Liver (tissue), 9 donors: ENCODE measurements around the gene C12orf50. TPM values are rescaled to one million over a fixed set of nuclear protein-coding genes. Genes with fewer than 3 reads are reported as not detected.

Experiments used
- DNase-seq: peaks from one replicate; pipeline ENCODE4 v3.0.0-alpha.2; 2017; ENCODE audit warnings: low spot score
- H3K27ac ChIP-seq, 2 donors: one replicate each; pipeline ENCODE4 v1.7.0; 2013; ENCODE audit warnings: inconsistent platforms in 2 of 2, low read length in 2 of 2, control low read depth in 1 of 2, low read depth in 1 of 2, mild to moderate bottlenecking in 1 of 2
- H3K27me3 ChIP-seq, 4 donors: one replicate each; pipeline versions ENCODE4 v1.6.1 to v1.7.0; 2013; ENCODE audit warnings: low read length in 3 of 4, inconsistent platforms in 1 of 4, mild to moderate bottlenecking in 1 of 4, moderate library complexity in 1 of 4; ENCODE audit not compliant: control insufficient read depth in 4 of 4, insufficient read depth in 4 of 4
- H3K36me3 ChIP-seq, 4 donors: one replicate each; pipeline versions ENCODE4 v1.6.1 to v1.7.0; 2013; ENCODE audit warnings: low read length in 3 of 4, mild to moderate bottlenecking in 3 of 4, low read depth in 1 of 4, moderate library complexity in 1 of 4; ENCODE audit not compliant: control insufficient read depth in 4 of 4, insufficient read depth in 3 of 4
- H3K4me1 ChIP-seq, 4 donors: one replicate each; pipeline versions ENCODE4 v1.6.1 to v1.7.0; 2013; ENCODE audit warnings: low read length in 3 of 4, mild to moderate bottlenecking in 3 of 4, moderate library complexity in 1 of 4; ENCODE audit not compliant: control insufficient read depth in 4 of 4, insufficient read depth in 4 of 4
- H3K4me3 ChIP-seq, 3 donors: one replicate each; pipeline versions ENCODE4 v1.6.1 to v1.7.0; 2013; ENCODE audit warnings: low read length in 3 of 3, control low read depth in 1 of 3, low read depth in 1 of 3, mild to moderate bottlenecking in 1 of 3
- H3K9ac ChIP-seq, 2 donors: one replicate each; pipeline ENCODE4 v1.7.0; 2013; ENCODE audit warnings: low read length in 2 of 2, mild to moderate bottlenecking in 2 of 2, moderate library complexity in 2 of 2, control low read depth in 1 of 2, low read depth in 1 of 2
- H3K9me3 ChIP-seq, 4 donors: one replicate each; pipeline versions ENCODE4 v1.6.1 to v1.7.0; 2013; ENCODE audit warnings: low read length in 3 of 4; ENCODE audit not compliant: control insufficient read depth in 4 of 4
- EGR1 ChIP-seq, 2 donors: IDR thresholded peaks; 2 replicates each; pipeline ENCODE4 v1.6.1; 2016 to 2018; ENCODE audit warnings: antibody characterized with exemption in 2 of 2, low read depth in 2 of 2
- FOXA1 ChIP-seq: IDR thresholded peaks from 2 replicates; pipeline ENCODE4 v1.6.1; 2016; ENCODE audit warnings: antibody characterized with exemption
- FOXA2 ChIP-seq: IDR thresholded peaks from 2 replicates; pipeline ENCODE4 v1.6.1; 2016; ENCODE audit warnings: antibody characterized with exemption
- JUND ChIP-seq, 2 donors: IDR thresholded peaks; 2 replicates each; pipeline ENCODE4 v1.6.1; 2016; ENCODE audit warnings: antibody characterized with exemption in 2 of 2
- RAD21 ChIP-seq, 2 donors: IDR thresholded peaks; 2 replicates each; pipeline ENCODE4 v1.6.1; 2016; ENCODE audit warnings: antibody characterized with exemption in 2 of 2, mild to moderate bottlenecking in 2 of 2
- RXRA ChIP-seq, 2 donors: IDR thresholded peaks; 2 replicates each; pipeline ENCODE4 v1.6.1; 2017 to 2018; ENCODE audit warnings: antibody characterized with exemption in 2 of 2, mild to moderate bottlenecking in 1 of 2
- SP1 ChIP-seq: IDR thresholded peaks from 2 replicates; pipeline ENCODE4 v1.6.1; 2018; ENCODE audit warnings: antibody characterized with exemption, mild to moderate bottlenecking
- TAF1 ChIP-seq: conservative IDR thresholded peaks from 2 replicates; pipeline ENCODE4 v1.6.1; 2016; ENCODE audit warnings: antibody characterized with exemption, mild to moderate bottlenecking
- YY1 ChIP-seq: IDR thresholded peaks from 2 replicates; pipeline ENCODE4 v1.6.1; 2016; ENCODE audit warnings: antibody characterized with exemption, mild to moderate bottlenecking
- ZBTB33 ChIP-seq: IDR thresholded peaks from 2 replicates; pipeline ENCODE4 v1.6.1; 2016; ENCODE audit warnings: antibody characterized with exemption
- WGBS: extraction: QIAGEN DNeasy Blood & Tissue Kit; methylation state at CpG from one replicate; pipeline ENCODE4 v1.1.7; 2013; 5-methylcytosine and 5-hydroxymethylcytosine counted together
- polyA plus RNA-seq, 2 donors: library from polyadenylated mRNA; stranded (reverse) in 1 of 2; unstranded in 1 of 2; fragments of 200-250 nt in 1 of 2; fragments of >200 nt in 1 of 2; fragmentation: Nextera tagmentation in 1 of 2; extraction: Ambion mirVana in 1 of 2; gene quantifications; one replicate each; pipeline versions ENCODE4 v1.2.1 to v1.2.3, GENCODE V29; 2013 to 2015
- total RNA-seq, 2 donors: library from RNA; depleted of rRNA; stranded (reverse); fragments of >200 nt; gene quantifications; one replicate each; pipeline ENCODE4 v1.2.3, GENCODE V29; 2014
- TF ChIP-seq, protein P1 (sequence below): IDR thresholded peaks from 2 replicates; pipeline ENCODE4 v1.6.1; 2016; ENCODE audit warnings: antibody characterized with exemption
- TF ChIP-seq, protein P2 (sequence below): IDR thresholded peaks from 2 replicates; pipeline ENCODE4 v1.6.1; 2016; ENCODE audit warnings: antibody characterized with exemption, mild to moderate bottlenecking
- donor health status: healthy.
- donor health status: healthy.
- donor health status: healthy.
- donor health status: healthy.
- donor health status: healthy.

The C12orf50 gene
- total and polyA plus RNA-seq, 4 donors = 0.08 TPM; not detected in 3

DNA sequence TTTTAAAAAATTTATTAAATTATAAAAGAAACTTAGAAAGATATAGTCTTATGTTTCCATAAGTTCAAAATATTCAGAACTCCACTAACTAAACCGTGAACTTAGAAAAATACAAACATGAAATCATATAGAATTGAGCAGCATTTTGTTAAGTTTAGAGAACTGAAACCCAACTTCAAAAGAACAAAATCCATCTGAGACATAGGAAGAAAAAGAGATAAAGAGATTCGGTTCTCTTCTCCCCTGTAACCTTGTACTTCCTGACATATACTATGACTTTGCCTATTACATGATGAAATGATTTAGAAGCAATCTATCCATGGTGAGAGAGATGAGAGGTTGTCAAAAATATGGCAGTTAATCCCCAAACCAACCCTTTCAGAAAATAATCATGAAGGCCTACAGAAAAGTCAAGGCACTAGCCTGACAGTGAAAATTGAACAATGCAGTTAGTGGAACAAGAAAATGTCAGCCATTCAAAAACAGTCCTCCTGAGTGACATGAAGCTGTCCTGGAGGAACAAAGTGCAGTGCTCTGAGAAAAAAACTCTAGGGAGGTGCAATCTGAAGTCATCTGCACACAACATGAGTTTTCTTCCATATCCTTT is 44.0 kb downstream of the C12orf50 start:
- no peaks in the 10 kb centered on the region for H3K9me3 ChIP-seq
- TF ChIP-seq ZBTB33 = no peak
- no peak overlapping the region for H3K27ac ChIP-seq
- H3K9ac ChIP-seq = no peak overlapping the region
- H3K36me3 ChIP-seq = no peaks in the 10 kb centered on the region
- H3K4me3 ChIP-seq = no peak overlapping the region
- no peaks in the 10 kb centered on the region for H3K4me1 ChIP-seq
- WGBS = 82% methylated on average over 2 of the region's 2 CpGs
- DNase-seq = no peak
- H3K27me3 ChIP-seq = peaks cover 0 to 7% (median 0%) of the 10 kb centered on the region in 4 donors

- 85% methylated on average over 1 of the region's 1 CpG for WGBS
- no peak overlapping the region for H3K27ac ChIP-seq
- no peaks in the 10 kb centered on the region for H3K4me1 ChIP-seq
- no peak for DNase-seq
- no peaks in the 10 kb centered on the region for H3K36me3 ChIP-seq
- H3K9ac ChIP-seq = no peak overlapping the region
- peaks cover 0 to 7% (median 0%) of the 10 kb centered on the region in 4 donors for H3K27me3 ChIP-seq
- no peaks in the 10 kb centered on the region for H3K9me3 ChIP-seq
- no peak for TF ChIP-seq FOXA2
- TF ChIP-seq FOXA1 = no peak
- TF ChIP-seq RAD21 (IDR thresholded peaks at IDR 0.05) = no peak
- TF ChIP-seq ZBTB33 = no peak
- TF ChIP-seq, protein P1, sequence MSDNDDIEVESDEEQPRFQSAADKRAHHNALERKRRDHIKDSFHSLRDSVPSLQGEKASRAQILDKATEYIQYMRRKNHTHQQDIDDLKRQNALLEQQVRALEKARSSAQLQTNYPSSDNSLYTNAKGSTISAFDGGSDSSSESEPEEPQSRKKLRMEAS = no peak
- H3K4me3 ChIP-seq = no peak overlapping the region
Measured at GRCh38 chr12:87982208-87982607, 47.0 kb downstream of the C12orf50 start.

DNA sequence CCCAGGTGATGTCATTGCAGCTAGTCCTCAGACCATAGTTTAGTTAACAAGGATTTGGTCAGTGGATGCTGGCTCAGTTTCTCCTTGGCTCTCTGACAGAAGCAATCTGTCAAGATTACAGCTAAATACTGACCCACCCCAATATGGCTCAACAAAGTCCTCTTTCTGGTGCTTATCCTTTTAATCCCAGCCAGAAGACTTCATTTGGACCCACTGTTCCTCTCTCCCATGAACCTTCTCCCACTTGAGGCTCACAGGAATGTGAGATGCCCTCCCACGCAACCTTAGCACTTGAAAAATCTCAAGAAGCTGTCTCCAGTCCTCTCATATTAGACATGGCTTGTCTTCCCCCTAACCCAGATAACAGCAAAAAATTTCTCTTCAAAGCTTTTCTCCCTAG is 47.7 kb downstream of the C12orf50 start:
- no peak for DNase-seq
- no peak for TF ChIP-seq EGR1 (IDR thresholded peaks at IDR 0.05; ENCODE audit: low read depth in 2 of 2)
- Histone ChIP-seq H3K4me3 (no peak overlapping the region), H3K4me1 (no peaks in the 10 kb centered on the region), H3K27me3 (peaks cover 0 to 7% (median 0%) of the 10 kb centered on the region in 4 donors), H3K9me3 (no peaks in the 10 kb centered on the region), H3K9ac (no peak overlapping the region), H3K27ac (no peak overlapping the region), H3K36me3 (no peaks in the 10 kb centered on the region)
- 86% methylated on average over 1 of the region's 1 CpG for WGBS

DNA sequence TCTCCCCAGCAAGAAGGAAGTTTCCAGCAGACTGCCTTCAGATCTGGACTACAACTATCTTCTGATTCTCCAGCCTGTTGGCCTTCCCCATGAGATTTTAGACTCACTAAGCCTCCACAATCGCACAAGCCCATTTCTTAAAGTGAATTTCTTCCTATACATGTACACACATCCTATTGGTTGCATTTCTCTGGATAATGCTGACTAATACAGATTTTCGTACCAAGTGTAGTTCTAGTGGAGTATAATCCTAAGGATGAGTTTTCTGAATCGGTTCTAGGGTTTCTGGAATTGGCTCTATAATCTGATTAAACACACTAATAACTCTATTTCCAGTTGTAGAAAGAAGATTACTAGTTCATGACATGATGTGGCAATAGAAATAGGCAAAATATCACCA is 53.3 kb downstream of the C12orf50 start:
- Histone ChIP-seq H3K9me3 (no peaks in the 10 kb centered on the region), H3K27me3 (peaks cover 0 to 3% (median 0%) of the 10 kb centered on the region in 4 donors), H3K4me1 (no peaks in the 10 kb centered on the region), H3K9ac (no peak overlapping the region), H3K4me3 (no peak overlapping the region), H3K36me3 (no peaks in the 10 kb centered on the region), H3K27ac (no peak overlapping the region)
- DNase-seq = no peak
- 84% methylated on average over 3 of the region's 3 CpGs for WGBS
- TF ChIP-seq, protein P2, sequence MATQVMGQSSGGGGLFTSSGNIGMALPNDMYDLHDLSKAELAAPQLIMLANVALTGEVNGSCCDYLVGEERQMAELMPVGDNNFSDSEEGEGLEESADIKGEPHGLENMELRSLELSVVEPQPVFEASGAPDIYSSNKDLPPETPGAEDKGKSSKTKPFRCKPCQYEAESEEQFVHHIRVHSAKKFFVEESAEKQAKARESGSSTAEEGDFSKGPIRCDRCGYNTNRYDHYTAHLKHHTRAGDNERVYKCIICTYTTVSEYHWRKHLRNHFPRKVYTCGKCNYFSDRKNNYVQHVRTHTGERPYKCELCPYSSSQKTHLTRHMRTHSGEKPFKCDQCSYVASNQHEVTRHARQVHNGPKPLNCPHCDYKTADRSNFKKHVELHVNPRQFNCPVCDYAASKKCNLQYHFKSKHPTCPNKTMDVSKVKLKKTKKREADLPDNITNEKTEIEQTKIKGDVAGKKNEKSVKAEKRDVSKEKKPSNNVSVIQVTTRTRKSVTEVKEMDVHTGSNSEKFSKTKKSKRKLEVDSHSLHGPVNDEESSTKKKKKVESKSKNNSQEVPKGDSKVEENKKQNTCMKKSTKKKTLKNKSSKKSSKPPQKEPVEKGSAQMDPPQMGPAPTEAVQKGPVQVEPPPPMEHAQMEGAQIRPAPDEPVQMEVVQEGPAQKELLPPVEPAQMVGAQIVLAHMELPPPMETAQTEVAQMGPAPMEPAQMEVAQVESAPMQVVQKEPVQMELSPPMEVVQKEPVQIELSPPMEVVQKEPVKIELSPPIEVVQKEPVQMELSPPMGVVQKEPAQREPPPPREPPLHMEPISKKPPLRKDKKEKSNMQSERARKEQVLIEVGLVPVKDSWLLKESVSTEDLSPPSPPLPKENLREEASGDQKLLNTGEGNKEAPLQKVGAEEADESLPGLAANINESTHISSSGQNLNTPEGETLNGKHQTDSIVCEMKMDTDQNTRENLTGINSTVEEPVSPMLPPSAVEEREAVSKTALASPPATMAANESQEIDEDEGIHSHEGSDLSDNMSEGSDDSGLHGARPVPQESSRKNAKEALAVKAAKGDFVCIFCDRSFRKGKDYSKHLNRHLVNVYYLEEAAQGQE = no peak
- TF ChIP-seq FOXA2 (no peak), YY1 (no peak), RXRA (IDR thresholded peaks at IDR 0.05) (no peak), TAF1 (no peak), JUND (IDR thresholded peaks at IDR 0.05) (no peak), SP1 (no peak), ZBTB33 (no peak), RAD21 (IDR thresholded peaks at IDR 0.05) (no peak)
- TF ChIP-seq, protein P1 = no peak
